22Rv1 (cell line): ENCODE data around the gene RASSF8.

ENCODE experiments used
- H3K27ac ChIP-seq: fragments of 450-650 bp; 2 replicates; pipeline ENCODE4 v1.5.1; 2017
- CTCF ChIP-seq: fragments of 450-650 bp; IDR thresholded peaks from 2 replicates; pipeline ENCODE4 v1.5.1; 2017; ENCODE audit warnings: mild to moderate bottlenecking
- ZFX ChIP-seq: fragments of 450-650 bp; IDR thresholded peaks from 2 replicates; pipeline ENCODE4 v1.6.1; 2017; ENCODE audit warnings: antibody characterized with exemption, borderline replicate concordance

The RASSF8 gene

GRCh38 chr12:26029736-26030022 lies 71.2 kb downstream of the RASSF8 start:
- H3K27ac ChIP-seq, result no peak overlapping the region
- TF ChIP-seq CTCF, result no peak
- TF ChIP-seq ZFX, result no peak

- H3K27ac ChIP-seq, result no peak overlapping the region
- TF ChIP-seq CTCF, result no peak
- TF ChIP-seq ZFX, result no peak
Measured at GRCh38 chr12:26030371-26030770, 71.9 kb downstream of the RASSF8 start.

- no peak overlapping the region for H3K27ac ChIP-seq
- TF ChIP-seq CTCF, result no peak
- TF ChIP-seq ZFX, result no peak
Measured at GRCh38 chr12:26031318-26031717, 72.8 kb downstream of the RASSF8 start.

GRCh38 chr12:26031827-26032226 lies 73.3 kb downstream of the RASSF8 start:
- H3K27ac ChIP-seq, result no peak overlapping the region
- TF ChIP-seq CTCF (no peak), ZFX (no peak)

- TF ChIP-seq CTCF, result no peak
- no peak for TF ChIP-seq ZFX
- no peak overlapping the region for H3K27ac ChIP-seq
Measured at GRCh38 chr12:26032290-26032689, 73.8 kb downstream of the RASSF8 start.

GRCh38 chr12:26032719-26033241 lies 74.3 kb downstream of the RASSF8 start:
- TF ChIP-seq ZFX, result no peak
- TF ChIP-seq CTCF, result no peak
- H3K27ac ChIP-seq, result no peak overlapping the region

- TF ChIP-seq ZFX, result no peak
- no peak for TF ChIP-seq CTCF
- no peak overlapping the region for H3K27ac ChIP-seq
Measured at GRCh38 chr12:26034371-26035142, 76.1 kb downstream of the RASSF8 start.
